SK-N-SH treated with all-trans-retinoic acid at 6 μM for 48 hours (cell line): ENCODE measurements around the gene INSRR.

Source experiments
- ATAC-seq: fragments of 200-7000 bp; cut with Tn5 transposase; 3 replicates; pipeline ENCODE4 v1.9.1; 2020; ENCODE audit warnings: mild to moderate bottlenecking, moderate library complexity
- ARNTL ChIP-seq: fragments of 450-650 bp; formaldehyde crosslinking; IDR thresholded peaks from 2 replicates; pipeline ENCODE4 v1.5.0; 2020; ENCODE audit warnings: low read depth, mild to moderate bottlenecking, moderate library complexity, borderline replicate concordance
- BACH2 ChIP-seq: fragments of 250-450 bp; sonication (Bioruptor Pico); IDR thresholded peaks from 2 replicates; pipeline ENCODE4 v1.9.0; 2021; ENCODE audit warnings: mild to moderate bottlenecking, borderline replicate concordance
- CREB5 ChIP-seq: fragments of 250-450 bp; sonication (Bioruptor Pico); IDR thresholded peaks from 2 replicates; pipeline ENCODE4 v1.5.1; 2020; ENCODE audit warnings: low read depth, mild to moderate bottlenecking, moderate library complexity
- CSDC2 ChIP-seq: fragments of 250-450 bp; sonication (Bioruptor Pico); IDR thresholded peaks from 2 replicates; pipeline ENCODE4 v1.5.0; 2020; ENCODE audit warnings: mild to moderate bottlenecking, moderate library complexity
- ESRRG ChIP-seq: fragments of 250-450 bp; sonication (Bioruptor Pico); IDR thresholded peaks from 2 replicates; pipeline ENCODE4 v1.6.1; 2021; ENCODE audit warnings: mild to moderate bottlenecking
- GLIS3 ChIP-seq: fragments of 250-450 bp; sonication (Bioruptor Pico); IDR thresholded peaks from 2 replicates; pipeline ENCODE4 v1.5.0; 2020; ENCODE audit warnings: mild to moderate bottlenecking, moderate library complexity
- ISL1 ChIP-seq: fragments of 250-450 bp; sonication (Bioruptor Pico); IDR thresholded peaks from 2 replicates; pipeline ENCODE4 v2.1.2; 2022; ENCODE audit warnings: mild to moderate bottlenecking, moderate library complexity
- OSR1 ChIP-seq: fragments of 250-450 bp; sonication (Bioruptor Pico); IDR thresholded peaks from 2 replicates; pipeline ENCODE4 v1.8.0; 2022; ENCODE audit warnings: moderate library complexity, mild to moderate bottlenecking, inconsistent platforms
- PPARA ChIP-seq: fragments of 250-450 bp; sonication (Bioruptor Pico); IDR thresholded peaks from 2 replicates; pipeline ENCODE4 v1.5.0; 2020; ENCODE audit warnings: mild to moderate bottlenecking, borderline replicate concordance
- RARB ChIP-seq: fragments of 250-450 bp; sonication (Bioruptor Pico); IDR thresholded peaks from 2 replicates; pipeline ENCODE4 v1.8.0; 2021; ENCODE audit warnings: mild to moderate bottlenecking, moderate library complexity
- TCF4 ChIP-seq: fragments of 250-450 bp; sonication (Bioruptor Pico); IDR thresholded peaks from 2 replicates; pipeline ENCODE4 v1.8.0; 2021; ENCODE audit warnings: mild to moderate bottlenecking, moderate library complexity, borderline replicate concordance
- TOX ChIP-seq: fragments of 250-450 bp; sonication (Bioruptor Pico); IDR thresholded peaks from 2 replicates; pipeline ENCODE4 v1.8.0; 2021; ENCODE audit warnings: mild to moderate bottlenecking, moderate library complexity, borderline replicate concordance
- ZC3H10 ChIP-seq: fragments of 250-450 bp; sonication (Bioruptor Pico); IDR thresholded peaks from 2 replicates; pipeline ENCODE4 v1.5.1; 2021; ENCODE audit warnings: mild to moderate bottlenecking, moderate library complexity
- ZFP30 ChIP-seq: fragments of 450-650 bp; formaldehyde crosslinking; IDR thresholded peaks from 2 replicates; pipeline ENCODE4 v1.5.0; 2022; ENCODE audit warnings: mild to moderate bottlenecking, moderate library complexity
- ZNF565 ChIP-seq: fragments of 450-650 bp; formaldehyde crosslinking; conservative IDR thresholded peaks from 2 replicates; pipeline ENCODE4 v1.5.0; 2020; ENCODE audit warnings: low read depth, mild to moderate bottlenecking, moderate library complexity
- ZNF70 ChIP-seq: fragments of 450-650 bp; formaldehyde crosslinking; IDR thresholded peaks from 2 replicates; pipeline ENCODE4 v1.5.0; 2020; ENCODE audit warnings: mild to moderate bottlenecking, moderate library complexity
- ZNF8 ChIP-seq: fragments of 450-650 bp; formaldehyde crosslinking; IDR thresholded peaks from 2 replicates; pipeline ENCODE4 v1.5.0; 2020; ENCODE audit warnings: mild to moderate bottlenecking, moderate library complexity
- TF ChIP-seq, protein P1 (sequence below): fragments of 250-450 bp; sonication (Bioruptor Pico); IDR thresholded peaks from 2 replicates; pipeline ENCODE4 v1.8.0; 2021; ENCODE audit warnings: low read depth, mild to moderate bottlenecking, moderate library complexity, borderline replicate concordance
- TF ChIP-seq, protein P2 (sequence below): fragments of 250-450 bp; sonication (Bioruptor Pico); IDR thresholded peaks from 2 replicates; pipeline ENCODE4 v1.8.0; 2020; ENCODE audit warnings: mild to moderate bottlenecking, moderate library complexity, borderline replicate concordance
- TF ChIP-seq, protein P3 (sequence below): fragments of 250-450 bp; sonication (Bioruptor Pico); IDR thresholded peaks from 2 replicates; pipeline ENCODE4 v1.5.0; 2020; ENCODE audit warnings: mild to moderate bottlenecking, moderate library complexity
- TF ChIP-seq, protein P4 (sequence below): fragments of 250-450 bp; sonication (Bioruptor Pico); IDR thresholded peaks from 2 replicates; pipeline ENCODE4 v1.5.1; 2021; ENCODE audit warnings: mild to moderate bottlenecking, moderate library complexity

INSRR gene

GRCh38 chr1:156889802-156890580, 31.1 kb upstream of the INSRR start:
- peak; percentile 74 for ATAC-seq
- no peak for TF ChIP-seq ZNF565 (CRISPR knock-in tag)
- TF ChIP-seq PPARA (CRISPR knock-in tag): no peak
- TF ChIP-seq, protein P1, sequence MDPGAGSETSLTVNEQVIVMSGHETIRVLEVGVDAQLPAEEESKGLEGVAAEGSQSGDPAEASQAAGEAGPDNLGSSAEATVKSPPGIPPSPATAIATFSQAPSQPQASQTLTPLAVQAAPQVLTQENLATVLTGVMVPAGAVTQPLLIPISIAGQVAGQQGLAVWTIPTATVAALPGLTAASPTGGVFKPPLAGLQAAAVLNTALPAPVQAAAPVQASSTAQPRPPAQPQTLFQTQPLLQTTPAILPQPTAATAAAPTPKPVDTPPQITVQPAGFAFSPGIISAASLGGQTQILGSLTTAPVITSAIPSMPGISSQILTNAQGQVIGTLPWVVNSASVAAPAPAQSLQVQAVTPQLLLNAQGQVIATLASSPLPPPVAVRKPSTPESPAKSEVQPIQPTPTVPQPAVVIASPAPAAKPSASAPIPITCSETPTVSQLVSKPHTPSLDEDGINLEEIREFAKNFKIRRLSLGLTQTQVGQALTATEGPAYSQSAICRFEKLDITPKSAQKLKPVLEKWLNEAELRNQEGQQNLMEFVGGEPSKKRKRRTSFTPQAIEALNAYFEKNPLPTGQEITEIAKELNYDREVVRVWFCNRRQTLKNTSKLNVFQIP (CRISPR knock-in tag): no peak
- TF ChIP-seq, protein P2, sequence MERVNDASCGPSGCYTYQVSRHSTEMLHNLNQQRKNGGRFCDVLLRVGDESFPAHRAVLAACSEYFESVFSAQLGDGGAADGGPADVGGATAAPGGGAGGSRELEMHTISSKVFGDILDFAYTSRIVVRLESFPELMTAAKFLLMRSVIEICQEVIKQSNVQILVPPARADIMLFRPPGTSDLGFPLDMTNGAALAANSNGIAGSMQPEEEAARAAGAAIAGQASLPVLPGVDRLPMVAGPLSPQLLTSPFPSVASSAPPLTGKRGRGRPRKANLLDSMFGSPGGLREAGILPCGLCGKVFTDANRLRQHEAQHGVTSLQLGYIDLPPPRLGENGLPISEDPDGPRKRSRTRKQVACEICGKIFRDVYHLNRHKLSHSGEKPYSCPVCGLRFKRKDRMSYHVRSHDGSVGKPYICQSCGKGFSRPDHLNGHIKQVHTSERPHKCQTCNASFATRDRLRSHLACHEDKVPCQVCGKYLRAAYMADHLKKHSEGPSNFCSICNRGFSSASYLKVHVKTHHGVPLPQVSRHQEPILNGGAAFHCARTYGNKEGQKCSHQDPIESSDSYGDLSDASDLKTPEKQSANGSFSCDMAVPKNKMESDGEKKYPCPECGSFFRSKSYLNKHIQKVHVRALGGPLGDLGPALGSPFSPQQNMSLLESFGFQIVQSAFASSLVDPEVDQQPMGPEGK (CRISPR knock-in tag): no peak
- TF ChIP-seq BACH2 (CRISPR knock-in tag): no peak
- TF ChIP-seq CREB5 (CRISPR knock-in tag): no peak
- TF ChIP-seq, protein P3, sequence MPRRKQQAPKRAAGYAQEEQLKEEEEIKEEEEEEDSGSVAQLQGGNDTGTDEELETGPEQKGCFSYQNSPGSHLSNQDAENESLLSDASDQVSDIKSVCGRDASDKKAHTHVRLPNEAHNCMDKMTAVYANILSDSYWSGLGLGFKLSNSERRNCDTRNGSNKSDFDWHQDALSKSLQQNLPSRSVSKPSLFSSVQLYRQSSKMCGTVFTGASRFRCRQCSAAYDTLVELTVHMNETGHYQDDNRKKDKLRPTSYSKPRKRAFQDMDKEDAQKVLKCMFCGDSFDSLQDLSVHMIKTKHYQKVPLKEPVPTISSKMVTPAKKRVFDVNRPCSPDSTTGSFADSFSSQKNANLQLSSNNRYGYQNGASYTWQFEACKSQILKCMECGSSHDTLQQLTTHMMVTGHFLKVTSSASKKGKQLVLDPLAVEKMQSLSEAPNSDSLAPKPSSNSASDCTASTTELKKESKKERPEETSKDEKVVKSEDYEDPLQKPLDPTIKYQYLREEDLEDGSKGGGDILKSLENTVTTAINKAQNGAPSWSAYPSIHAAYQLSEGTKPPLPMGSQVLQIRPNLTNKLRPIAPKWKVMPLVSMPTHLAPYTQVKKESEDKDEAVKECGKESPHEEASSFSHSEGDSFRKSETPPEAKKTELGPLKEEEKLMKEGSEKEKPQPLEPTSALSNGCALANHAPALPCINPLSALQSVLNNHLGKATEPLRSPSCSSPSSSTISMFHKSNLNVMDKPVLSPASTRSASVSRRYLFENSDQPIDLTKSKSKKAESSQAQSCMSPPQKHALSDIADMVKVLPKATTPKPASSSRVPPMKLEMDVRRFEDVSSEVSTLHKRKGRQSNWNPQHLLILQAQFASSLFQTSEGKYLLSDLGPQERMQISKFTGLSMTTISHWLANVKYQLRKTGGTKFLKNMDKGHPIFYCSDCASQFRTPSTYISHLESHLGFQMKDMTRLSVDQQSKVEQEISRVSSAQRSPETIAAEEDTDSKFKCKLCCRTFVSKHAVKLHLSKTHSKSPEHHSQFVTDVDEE: no peak
- TF ChIP-seq ZNF70: no peak
- no peak for TF ChIP-seq TOX (CRISPR knock-in tag)
- TF ChIP-seq ZNF8 (CRISPR knock-in tag): no peak
- TF ChIP-seq TCF4: no peak
- no peak for TF ChIP-seq GLIS3 (CRISPR knock-in tag)
- no peak for TF ChIP-seq CSDC2 (CRISPR knock-in tag)
- TF ChIP-seq ARNTL (CRISPR knock-in tag): no peak
- TF ChIP-seq, protein P4, sequence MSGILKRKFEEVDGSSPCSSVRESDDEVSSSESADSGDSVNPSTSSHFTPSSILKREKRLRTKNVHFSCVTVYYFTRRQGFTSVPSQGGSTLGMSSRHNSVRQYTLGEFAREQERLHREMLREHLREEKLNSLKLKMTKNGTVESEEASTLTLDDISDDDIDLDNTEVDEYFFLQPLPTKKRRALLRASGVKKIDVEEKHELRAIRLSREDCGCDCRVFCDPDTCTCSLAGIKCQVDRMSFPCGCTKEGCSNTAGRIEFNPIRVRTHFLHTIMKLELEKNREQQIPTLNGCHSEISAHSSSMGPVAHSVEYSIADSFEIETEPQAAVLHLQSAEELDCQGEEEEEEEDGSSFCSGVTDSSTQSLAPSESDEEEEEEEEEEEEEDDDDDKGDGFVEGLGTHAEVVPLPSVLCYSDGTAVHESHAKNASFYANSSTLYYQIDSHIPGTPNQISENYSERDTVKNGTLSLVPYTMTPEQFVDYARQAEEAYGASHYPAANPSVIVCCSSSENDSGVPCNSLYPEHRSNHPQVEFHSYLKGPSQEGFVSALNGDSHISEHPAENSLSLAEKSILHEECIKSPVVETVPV (CRISPR knock-in tag): no peak
- TF ChIP-seq ZFP30: no peak
- TF ChIP-seq RARB (CRISPR knock-in tag): no peak
- TF ChIP-seq ESRRG (CRISPR knock-in tag): no peak
- no peak for TF ChIP-seq ISL1 (CRISPR knock-in tag)
- no peak for TF ChIP-seq OSR1

- ATAC-seq: no peak
- TF ChIP-seq ZC3H10 (CRISPR knock-in tag) (no peak), OSR1 (no peak), ZNF70 (no peak), RARB (CRISPR knock-in tag) (no peak), CREB5 (CRISPR knock-in tag) (no peak), PPARA (CRISPR knock-in tag) (no peak), ZNF565 (CRISPR knock-in tag) (no peak), TOX (CRISPR knock-in tag) (no peak), ESRRG (CRISPR knock-in tag) (no peak), ZFP30 (no peak), BACH2 (CRISPR knock-in tag) (no peak)
- TF ChIP-seq, protein P4 (CRISPR knock-in tag): no peak
- TF ChIP-seq, protein P3: no peak
Measured at GRCh38 chr1:156887734-156888133, 28.8 kb upstream of the INSRR start.
